HepG2 (cell line): Measurements from ENCODE around the gene SYNGR2. TPM values are rescaled to one million over a fixed set of nuclear protein-coding genes. Genes with fewer than 3 reads are reported as not detected.

Experiments
- ATAC-seq: fragments of 200-7000 bp; cut with Tn5 transposase; 3 replicates; pipeline ENCODE4 v1.9.1; 2020; ENCODE audit warnings: mild to moderate bottlenecking, moderate library complexity
- BruUV-seq: library from RNA; stranded (reverse); fragments of 400-500 nt; replicated peaks from 2 replicates; lab custom pipeline; 2021; lab: Mats Ljungman, UMichigan
- CTCF ChIA-PET: fragments of 300-600 bp; formaldehyde crosslinking; extraction: SDS; loops from one replicate; lab custom pipeline; 2021; ENCODE audit warnings: low total read pairs, inconsistent platforms, low intra/inter-chr PET ratio; lab: Yijun Ruan, JAX
- POLR2A ChIA-PET: fragments of 350-600 bp; sonication (Branson Sonifier 250); formaldehyde crosslinking; loops from one replicate; lab custom pipeline; 2020; ENCODE audit warnings: antibody characterized with exemption, inconsistent platforms; lab: Yijun Ruan, JAX
- DNase-seq: peaks from one replicate; pipeline ENCODE4 v3.0.0-alpha.2; 2015; ENCODE audit warnings: low spot score
- FAIRE-seq: peaks from 3 replicates; lab custom pipeline; 2011; peaks lifted over from hg19 to GRCh38; lab: Jason Lieb, UNC
- H2AFZ ChIP-seq: one replicate; pipeline ENCODE4 v1.6.1; 2011; ENCODE audit warnings: low read length, inconsistent platforms
- H3K27ac ChIP-seq: fragments of 300-600 bp; 3 replicates; pipeline ENCODE4 v1.8.0; 2011; ENCODE audit warnings: mixed run types, mild to moderate bottlenecking, mixed read lengths, low read length, inconsistent platforms; ENCODE audit not compliant: insufficient read depth; ENCODE audit errors: extremely low read length
- H3K27me3 ChIP-seq, 2 experiments: fragments of 200-600 bp in 1 of 2; 2 replicates in 1 of 2; 3 replicates in 1 of 2; pipeline versions ENCODE4 v1.6.0 to v1.8.0; 2011; ENCODE audit warnings: low read length in 2 of 2, mild to moderate bottlenecking in 2 of 2, moderate library complexity in 2 of 2, inconsistent platforms in 1 of 2; ENCODE audit not compliant: insufficient read depth in 2 of 2, control insufficient read depth in 1 of 2
- H3K36me3 ChIP-seq, 2 experiments: fragments of 200-600 bp in 1 of 2; replicated peaks in 1 of 2; 2 replicates in 1 of 2; 3 replicates in 1 of 2; pipeline versions ENCODE4 v1.5.1 to v1.8.0; 2011; ENCODE audit warnings: low read length in 2 of 2, inconsistent platforms in 1 of 2; ENCODE audit not compliant: insufficient read depth in 2 of 2, control insufficient read depth in 1 of 2
- H3K4me1 ChIP-seq: 2 replicates; pipeline ENCODE4 v1.5.1; 2012; ENCODE audit warnings: low read length, inconsistent platforms; ENCODE audit not compliant: insufficient read depth
- H3K4me2 ChIP-seq: 2 replicates; pipeline ENCODE4 v1.6.0; 2011; ENCODE audit warnings: low read depth, low read length, inconsistent platforms
- H3K4me3 ChIP-seq, 3 experiments: fragments of 200-600 bp in 1 of 3; sonication (generic), shearing (Covaris generic) in 1 of 3; replicated peaks in 1 of 3; 2 replicates each; pipeline ENCODE4 v1.5.1; 2011 to 2016; ENCODE audit warnings: low read length in 3 of 3, inconsistent platforms in 2 of 3, low read depth in 2 of 3, mild to moderate bottlenecking in 2 of 3, control low read depth in 1 of 3, mixed read lengths in 1 of 3; ENCODE audit not compliant: insufficient read depth in 1 of 3
- H3K79me2 ChIP-seq: one replicate; pipeline ENCODE4 v1.6.1; 2011; ENCODE audit warnings: low read length, inconsistent platforms; ENCODE audit not compliant: insufficient read depth
- H3K9ac ChIP-seq: 2 replicates; pipeline ENCODE4 v1.6.0; 2011; ENCODE audit warnings: mild to moderate bottlenecking, low read depth, low read length, inconsistent platforms; ENCODE audit not compliant: insufficient read depth
- H3K9me3 ChIP-seq: 2 replicates; pipeline ENCODE4 v1.5.1; 2012; ENCODE audit warnings: mild to moderate bottlenecking, low read length
- H4K20me1 ChIP-seq: 2 replicates; pipeline ENCODE4 v1.6.0; 2011; ENCODE audit warnings: inconsistent platforms, mild to moderate bottlenecking, low read length, moderate library complexity; ENCODE audit not compliant: insufficient read depth
- AKAP8 ChIP-seq: sonication (generic); formaldehyde crosslinking; IDR thresholded peaks from 2 replicates; pipeline ENCODE4 v1.5.1; 2020; ENCODE audit warnings: mild to moderate bottlenecking, missing genetic modification reagents
- CCAR2 ChIP-seq: fragments of 200-400 bp; formaldehyde crosslinking; optimal IDR thresholded peaks from 2 replicates; pipeline ENCODE3; 2018; ENCODE audit warnings: low read depth, mild to moderate bottlenecking, low read length, moderate library complexity
- GABPB1 ChIP-seq: IDR thresholded peaks from 2 replicates; pipeline ENCODE4 v1.6.1; 2016; ENCODE audit warnings: mild to moderate bottlenecking, missing genetic modification reagents, moderate library complexity, missing compliant biosample characterization
- HNRNPL ChIP-seq: fragments of 200-400 bp; formaldehyde crosslinking; IDR thresholded peaks from 2 replicates; pipeline ENCODE4 v1.6.1; 2017; ENCODE audit warnings: mild to moderate bottlenecking, low read depth, low read length
- HOXA3 ChIP-seq: sonication (generic); formaldehyde crosslinking; IDR thresholded peaks from 2 replicates; pipeline ENCODE4 v1.5.0; 2020; ENCODE audit warnings: missing genetic modification reagents
- MAFF ChIP-seq: IDR thresholded peaks from 2 replicates; pipeline ENCODE4 v1.6.1; 2011; ENCODE audit warnings: low read depth, low read length, improper control_type of control experiment
- POLR2A ChIP-seq, 2 experiments: IDR thresholded peaks; 2 replicates each; pipeline ENCODE4 v1.6.1; 2011; ENCODE audit warnings: low read depth in 2 of 2, low read length in 2 of 2, mild to moderate bottlenecking in 1 of 2, moderate library complexity in 1 of 2; ENCODE audit not compliant: insufficient read depth in 1 of 2
- PRPF4 ChIP-seq: fragments of 200-400 bp; formaldehyde crosslinking; IDR thresholded peaks from 2 replicates; pipeline ENCODE4 v1.6.1; 2016; ENCODE audit warnings: low read length, low read depth; ENCODE audit not compliant: poor library complexity, severe bottlenecking
- RBFOX2 ChIP-seq: fragments of 200-400 bp; formaldehyde crosslinking; IDR thresholded peaks from 2 replicates; pipeline ENCODE4 v1.6.1; 2017; ENCODE audit warnings: low read depth, mild to moderate bottlenecking, low read length
- STAG1 ChIP-seq: sonication (generic); formaldehyde crosslinking; IDR thresholded peaks from 2 replicates; pipeline ENCODE4 v1.4.0; 2020; ENCODE audit warnings: missing genetic modification reagents
- ZBTB49 ChIP-seq: sonication (generic); formaldehyde crosslinking; IDR thresholded peaks from 2 replicates; pipeline ENCODE4 v1.4.0; 2020; ENCODE audit warnings: missing genetic modification reagents, borderline replicate concordance
- ZFY ChIP-seq: sonication (generic); formaldehyde crosslinking; IDR thresholded peaks from 2 replicates; pipeline ENCODE4 v1.4.0; 2020; ENCODE audit warnings: missing genetic modification reagents
- WGBS: methylation state at CpG from one replicate; pipeline ENCODE4 v1.1.6; 2017; ENCODE audit warnings: low lambda C conversion rate; 5-methylcytosine and 5-hydroxymethylcytosine counted together
- in situ Hi-C: cut with HindIII; loops from 2 replicates; pipeline ENCODE4 v1.10.0; 2017; ENCODE audit warnings: low pct_unique_long_range_greater_than_20kb; ENCODE audit not compliant: extremely low pct_ligation_motif_present
- intact Hi-C: fragments of 100-400 bp; cut with micrococcal nuclease; formaldehyde crosslinking; loops from one replicate; pipeline ENCODE4 v1.10.0; 2022; ENCODE audit not compliant: unreplicated experiment
- polyA plus RNA-seq, 8 experiments: library from polyadenylated mRNA; depleted of rRNA in 3 of 8; stranded (reverse) in 7 of 8; unstranded in 1 of 8; fragments of >200 nt; fragmentation: Illumina TruSeq in 4 of 8; extraction: Trizol in 4 of 8; gene quantifications; 2 replicates each; pipeline versions ENCODE4 v1.2.1 to v1.2.3, GENCODE V29; 2011 to 2016; ENCODE audit warnings: low read depth in 4 of 8, missing spikeins in 1 of 8, mixed read lengths in 1 of 8; ENCODE audit not compliant: insufficient read depth in 1 of 8
- total RNA-seq, 5 experiments: library from RNA; depleted of rRNA; stranded (reverse); fragments of >200 nt; fragmentation: Illumina TruSeq; extraction: Trizol; gene quantifications; 2 replicates each; pipeline ENCODE4 v1.2.3, GENCODE V29; 2016; ENCODE audit warnings: low read depth in 1 of 5
- TF ChIP-seq, protein P1 (sequence below): sonication (generic); formaldehyde crosslinking; IDR thresholded peaks from 2 replicates; pipeline ENCODE4 v1.5.1; 2020; ENCODE audit warnings: mild to moderate bottlenecking, missing genetic modification reagents, moderate library complexity
- TF ChIP-seq, protein P2 (sequence below): sonication (generic); formaldehyde crosslinking; IDR thresholded peaks from 2 replicates; pipeline ENCODE4 v1.5.0; 2020; ENCODE audit warnings: mild to moderate bottlenecking, missing genetic modification reagents, moderate library complexity

Gene SYNGR2
- total and polyA plus RNA-seq, 2 of the 13 experiments (the other 11 are each of a cell fraction or from before 2014, with no cell fraction given) = 46.7 to 170 TPM

DNA sequence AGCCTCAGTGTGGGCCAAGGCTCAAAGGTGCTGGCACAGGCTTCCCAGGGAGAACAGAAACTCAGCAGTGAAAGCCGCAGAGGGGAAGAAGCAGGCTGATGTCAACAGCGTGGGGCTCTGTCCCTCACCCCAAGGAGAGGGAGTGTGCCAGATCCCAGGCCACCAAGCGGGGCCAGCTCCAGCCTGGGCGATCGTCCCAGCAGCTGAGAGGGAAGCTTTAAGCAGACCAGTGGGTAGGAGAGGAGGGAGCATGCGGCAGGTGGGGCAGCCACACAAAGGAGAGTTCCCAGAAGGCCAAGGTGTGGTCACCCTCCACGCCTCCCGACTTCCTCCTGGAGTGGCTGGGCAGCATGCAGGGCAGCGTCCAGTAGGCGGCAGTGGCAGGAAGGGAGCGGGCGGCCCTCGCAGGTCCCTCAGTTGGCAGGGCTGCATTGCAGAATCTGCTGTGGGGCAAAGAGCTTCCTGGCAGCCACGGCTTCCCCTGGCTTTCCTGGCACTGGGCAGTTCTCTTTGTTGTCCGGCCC, 6.0 kb downstream of the SYNGR2 start (continued):
- TF ChIP-seq PRPF4 (no peak), AKAP8 (CRISPR knock-in tag) (peak; percentile 85), POLR2A (IDR thresholded peaks at IDR 0.05; ENCODE audit: insufficient read depth in 1 of 2, low read depth in 2 of 2, low read length in 2 of 2) (peak in 1 of 2 experiments; percentile 10; a peak in 1 of 4 replicates), RBFOX2 (peak; percentile 71), HOXA3 (CRISPR knock-in tag) (0 out of 2 replicates have a peak, but pooled peaks have one; percentile 5), ZFY (CRISPR knock-in tag) (peak; percentile 21; the same call in 1 of the 2 replicates), HNRNPL (0 out of 2 replicates have a peak, but pooled peaks have one; percentile 41), MAFF (no peak)

- Histone ChIP-seq H2AFZ (no peak overlapping the region), H3K4me2 (no peak overlapping the region), H3K27ac (no peak overlapping the region), H4K20me1 (no peaks in the 10 kb centered on the region), H3K4me1 (peaks cover 29% of the 10 kb centered on the region), H3K9me3 (no peaks in the 10 kb centered on the region), H3K4me3 (no peak overlapping the region), H3K27me3 (no peaks in the 10 kb centered on the region), H3K9ac (no peak overlapping the region), H3K79me2 (peaks cover under 1% of the 10 kb centered on the region), H3K36me3 (peaks cover 19 to 61% of the 10 kb centered on the region in 2 experiments)
- no TSS peak for BruUV-seq
- intact Hi-C loops = no loop called here
- no peak for DNase-seq
- in situ Hi-C loops = no loop called here
- CTCF ChIA-PET = no interaction called here
- no peak for FAIRE-seq
- 96% methylated on average over 26 of the region's 28 CpGs for WGBS
- peak; percentile 2; the same call in 1 of the 3 replicates for ATAC-seq
- POLR2A ChIA-PET = interaction anchor here (1.0 to 1.4 kb wide), 2 partner anchors 11 to 13 kb away, joined by 3 read pairs; partner anchors contain the start of gene TK1
- peak; percentile 40 for TF ChIP-seq STAG1 (CRISPR knock-in tag)
- TF ChIP-seq ZBTB49 (CRISPR knock-in tag) = no peak
- TF ChIP-seq, protein P1, sequence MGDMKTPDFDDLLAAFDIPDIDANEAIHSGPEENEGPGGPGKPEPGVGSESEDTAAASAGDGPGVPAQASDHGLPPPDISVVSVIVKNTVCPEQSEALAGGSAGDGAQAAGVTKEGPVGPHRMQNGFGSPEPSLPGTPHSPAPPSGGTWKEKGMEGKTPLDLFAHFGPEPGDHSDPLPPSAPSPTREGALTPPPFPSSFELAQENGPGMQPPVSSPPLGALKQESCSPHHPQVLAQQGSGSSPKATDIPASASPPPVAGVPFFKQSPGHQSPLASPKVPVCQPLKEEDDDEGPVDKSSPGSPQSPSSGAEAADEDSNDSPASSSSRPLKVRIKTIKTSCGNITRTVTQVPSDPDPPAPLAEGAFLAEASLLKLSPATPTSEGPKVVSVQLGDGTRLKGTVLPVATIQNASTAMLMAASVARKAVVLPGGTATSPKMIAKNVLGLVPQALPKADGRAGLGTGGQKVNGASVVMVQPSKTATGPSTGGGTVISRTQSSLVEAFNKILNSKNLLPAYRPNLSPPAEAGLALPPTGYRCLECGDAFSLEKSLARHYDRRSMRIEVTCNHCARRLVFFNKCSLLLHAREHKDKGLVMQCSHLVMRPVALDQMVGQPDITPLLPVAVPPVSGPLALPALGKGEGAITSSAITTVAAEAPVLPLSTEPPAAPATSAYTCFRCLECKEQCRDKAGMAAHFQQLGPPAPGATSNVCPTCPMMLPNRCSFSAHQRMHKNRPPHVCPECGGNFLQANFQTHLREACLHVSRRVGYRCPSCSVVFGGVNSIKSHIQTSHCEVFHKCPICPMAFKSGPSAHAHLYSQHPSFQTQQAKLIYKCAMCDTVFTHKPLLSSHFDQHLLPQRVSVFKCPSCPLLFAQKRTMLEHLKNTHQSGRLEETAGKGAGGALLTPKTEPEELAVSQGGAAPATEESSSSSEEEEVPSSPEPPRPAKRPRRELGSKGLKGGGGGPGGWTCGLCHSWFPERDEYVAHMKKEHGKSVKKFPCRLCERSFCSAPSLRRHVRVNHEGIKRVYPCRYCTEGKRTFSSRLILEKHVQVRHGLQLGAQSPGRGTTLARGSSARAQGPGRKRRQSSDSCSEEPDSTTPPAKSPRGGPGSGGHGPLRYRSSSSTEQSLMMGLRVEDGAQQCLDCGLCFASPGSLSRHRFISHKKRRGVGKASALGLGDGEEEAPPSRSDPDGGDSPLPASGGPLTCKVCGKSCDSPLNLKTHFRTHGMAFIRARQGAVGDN (CRISPR knock-in tag) = peak; percentile 18; the same call in 1 of the 2 replicates
- TF ChIP-seq CCAR2 = no peak
- TF ChIP-seq, protein P2, sequence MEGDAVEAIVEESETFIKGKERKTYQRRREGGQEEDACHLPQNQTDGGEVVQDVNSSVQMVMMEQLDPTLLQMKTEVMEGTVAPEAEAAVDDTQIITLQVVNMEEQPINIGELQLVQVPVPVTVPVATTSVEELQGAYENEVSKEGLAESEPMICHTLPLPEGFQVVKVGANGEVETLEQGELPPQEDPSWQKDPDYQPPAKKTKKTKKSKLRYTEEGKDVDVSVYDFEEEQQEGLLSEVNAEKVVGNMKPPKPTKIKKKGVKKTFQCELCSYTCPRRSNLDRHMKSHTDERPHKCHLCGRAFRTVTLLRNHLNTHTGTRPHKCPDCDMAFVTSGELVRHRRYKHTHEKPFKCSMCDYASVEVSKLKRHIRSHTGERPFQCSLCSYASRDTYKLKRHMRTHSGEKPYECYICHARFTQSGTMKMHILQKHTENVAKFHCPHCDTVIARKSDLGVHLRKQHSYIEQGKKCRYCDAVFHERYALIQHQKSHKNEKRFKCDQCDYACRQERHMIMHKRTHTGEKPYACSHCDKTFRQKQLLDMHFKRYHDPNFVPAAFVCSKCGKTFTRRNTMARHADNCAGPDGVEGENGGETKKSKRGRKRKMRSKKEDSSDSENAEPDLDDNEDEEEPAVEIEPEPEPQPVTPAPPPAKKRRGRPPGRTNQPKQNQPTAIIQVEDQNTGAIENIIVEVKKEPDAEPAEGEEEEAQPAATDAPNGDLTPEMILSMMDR = peak; percentile 46
- peak; percentile 15; the same call in 1 of the 2 replicates for TF ChIP-seq GABPB1 (CRISPR knock-in tag)
Measured at GRCh38 chr17:78174870-78175642, 6.7 kb downstream of the SYNGR2 start.
